ENCODE data around the gene EMB. TPM values are rescaled to one million over a fixed set of nuclear protein-coding genes. Genes with fewer than 3 reads are reported as not detected.
"Not testable (repeated sequence)": the region's sequence is repeated elsewhere in the genome, so short reads cannot be mapped to it uniquely, and the experiment has no call there.

Gene EMB, protein sequence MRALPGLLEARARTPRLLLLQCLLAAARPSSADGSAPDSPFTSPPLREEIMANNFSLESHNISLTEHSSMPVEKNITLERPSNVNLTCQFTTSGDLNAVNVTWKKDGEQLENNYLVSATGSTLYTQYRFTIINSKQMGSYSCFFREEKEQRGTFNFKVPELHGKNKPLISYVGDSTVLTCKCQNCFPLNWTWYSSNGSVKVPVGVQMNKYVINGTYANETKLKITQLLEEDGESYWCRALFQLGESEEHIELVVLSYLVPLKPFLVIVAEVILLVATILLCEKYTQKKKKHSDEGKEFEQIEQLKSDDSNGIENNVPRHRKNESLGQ
- total RNA-seq (1 to 10 TPM in 5 of 6 donors, under 1 TPM in 1; 0.93 to 9.3 (median 4.4) TPM), polyA plus RNA-seq (1 to 10 TPM; 1.1 to 3.5 TPM)

DNA sequence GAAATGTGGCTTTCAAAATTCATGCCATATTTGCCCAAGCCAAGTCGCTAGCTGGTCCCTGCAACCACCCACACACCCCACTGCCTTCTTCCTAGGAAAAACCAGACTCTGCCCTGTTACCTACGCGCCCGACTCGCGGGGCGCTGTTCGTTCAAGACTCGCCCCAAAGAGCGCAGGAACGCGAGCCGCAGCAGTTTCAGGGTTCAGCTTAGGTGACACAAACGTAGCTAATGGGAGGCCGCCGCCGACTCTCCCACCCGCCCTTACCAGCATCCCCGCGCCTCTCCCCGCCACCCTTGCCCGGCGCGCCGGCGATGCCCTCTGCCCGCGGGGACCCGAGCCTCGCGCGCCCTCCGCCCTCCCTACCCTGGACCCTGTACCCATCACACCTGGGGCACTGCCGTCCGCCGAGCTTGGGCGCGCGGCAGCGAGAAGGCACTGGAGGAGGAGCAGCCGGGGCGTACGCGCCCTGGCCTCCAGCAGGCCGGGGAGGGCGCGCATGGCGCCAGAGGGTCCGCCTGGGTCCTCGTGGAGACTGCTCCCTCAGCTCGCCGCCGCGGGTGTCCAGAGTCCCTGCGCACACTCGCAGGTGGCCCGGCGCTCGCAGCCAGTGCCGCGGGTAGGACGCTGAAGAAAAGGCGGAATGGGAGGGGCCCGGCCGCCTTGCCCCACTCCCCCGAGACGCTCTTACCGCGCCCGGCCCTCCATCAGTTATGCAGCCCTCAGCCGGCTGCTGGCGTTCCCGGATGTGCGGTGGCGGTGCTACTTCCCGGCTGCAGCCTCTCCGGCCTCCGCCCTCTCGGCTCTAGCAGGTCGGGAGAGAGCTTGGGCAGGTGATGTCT, at the start of gene EMB:
EMB (minus strand) TSS at position 638 of the 842 bp plus-strand sequence; CDS start at position 501, 137 bp downstream.
- no peaks in the 10 kb centered on the region for H3K27me3 ChIP-seq
- no peaks in the 10 kb centered on the region for H3K9me3 ChIP-seq
- intact Hi-C loops (cut with DNase I), result no loop called here
- peak within 1 kb of the TSS; percentile 12 to 52 (median 22) for H3K4me3 ChIP-seq
- DNase-seq (peak in 5 of 6 donors; percentile 14 to 74 (median 38)), FAIRE-seq (no peak), ATAC-seq (peak; percentile 46 to 92 (median 88))
- H3K36me3 ChIP-seq, result no peaks in the 10 kb centered on the region
- WGBS, 2 donors, result 1% methylated on average over 65 to 80 of the region's 80 CpGs
- H3K4me1 ChIP-seq, result no peaks in the 10 kb centered on the region
- H3K27ac ChIP-seq, result peak within 1 kb of the TSS in 2 of 4 donors; percentile 18 to 30
- TF ChIP-seq, protein P1, sequence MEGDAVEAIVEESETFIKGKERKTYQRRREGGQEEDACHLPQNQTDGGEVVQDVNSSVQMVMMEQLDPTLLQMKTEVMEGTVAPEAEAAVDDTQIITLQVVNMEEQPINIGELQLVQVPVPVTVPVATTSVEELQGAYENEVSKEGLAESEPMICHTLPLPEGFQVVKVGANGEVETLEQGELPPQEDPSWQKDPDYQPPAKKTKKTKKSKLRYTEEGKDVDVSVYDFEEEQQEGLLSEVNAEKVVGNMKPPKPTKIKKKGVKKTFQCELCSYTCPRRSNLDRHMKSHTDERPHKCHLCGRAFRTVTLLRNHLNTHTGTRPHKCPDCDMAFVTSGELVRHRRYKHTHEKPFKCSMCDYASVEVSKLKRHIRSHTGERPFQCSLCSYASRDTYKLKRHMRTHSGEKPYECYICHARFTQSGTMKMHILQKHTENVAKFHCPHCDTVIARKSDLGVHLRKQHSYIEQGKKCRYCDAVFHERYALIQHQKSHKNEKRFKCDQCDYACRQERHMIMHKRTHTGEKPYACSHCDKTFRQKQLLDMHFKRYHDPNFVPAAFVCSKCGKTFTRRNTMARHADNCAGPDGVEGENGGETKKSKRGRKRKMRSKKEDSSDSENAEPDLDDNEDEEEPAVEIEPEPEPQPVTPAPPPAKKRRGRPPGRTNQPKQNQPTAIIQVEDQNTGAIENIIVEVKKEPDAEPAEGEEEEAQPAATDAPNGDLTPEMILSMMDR (IDR thresholded peaks at IDR 0.05), result no peak

DNA sequence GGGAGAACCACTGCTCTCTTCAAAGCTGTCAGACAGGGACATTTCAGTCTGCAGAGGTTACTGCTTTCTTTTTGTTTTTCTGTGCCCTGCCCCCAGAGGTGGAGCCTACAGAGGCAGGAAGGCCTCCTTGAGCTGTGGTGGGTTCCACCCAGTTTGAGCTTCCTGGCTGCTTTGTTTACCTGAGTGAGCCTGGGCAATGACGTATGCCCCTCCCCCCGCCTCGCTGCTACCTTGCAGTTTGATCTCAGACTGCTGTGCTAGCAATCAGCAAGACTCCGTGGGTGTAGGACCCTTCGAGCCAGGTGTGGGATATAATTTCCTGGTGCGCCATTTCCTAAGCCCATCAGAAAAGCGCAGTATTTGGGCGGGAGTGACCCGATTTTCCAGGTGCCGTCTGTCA, 48.4 kb upstream of the EMB start:
- H3K27me3 ChIP-seq; H3K4me3 ChIP-seq; DNase-seq; H3K9me3 ChIP-seq; FAIRE-seq; ATAC-seq; H3K27ac ChIP-seq; H3K36me3 ChIP-seq; intact Hi-C loops (cut with DNase I); H3K4me1 ChIP-seq: not testable (repeated sequence)
- 74 to 84% methylated on average over 10 of the region's 10 CpGs for WGBS, 2 donors

DNA sequence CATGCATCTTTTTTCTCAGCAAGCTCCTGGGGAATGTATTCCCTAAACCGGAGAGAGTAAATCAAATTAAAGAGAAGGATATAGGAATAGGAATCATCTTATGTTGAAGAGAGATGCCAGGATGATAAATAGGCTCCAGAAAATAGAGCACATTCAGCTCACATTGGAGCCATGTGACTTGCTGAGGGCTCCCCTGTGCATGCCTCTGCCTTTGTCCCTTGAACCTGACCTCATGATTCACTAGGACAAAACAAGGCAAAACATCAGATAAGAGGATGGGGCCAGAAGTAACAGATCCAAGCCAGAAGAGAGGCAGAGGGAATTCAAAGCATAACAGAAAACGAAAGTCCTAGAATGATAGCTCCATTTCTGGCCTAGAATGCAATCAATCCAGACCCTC, 37.7 kb upstream of the EMB start:
- H3K36me3 ChIP-seq; ATAC-seq; H3K4me3 ChIP-seq; FAIRE-seq; H3K27ac ChIP-seq; intact Hi-C loops (cut with DNase I); H3K27me3 ChIP-seq; H3K4me1 ChIP-seq; H3K9me3 ChIP-seq; DNase-seq: not testable (repeated sequence)
- WGBS, 2 donors, result 51 to 63% methylated on average over 2 of the region's 2 CpGs

DNA sequence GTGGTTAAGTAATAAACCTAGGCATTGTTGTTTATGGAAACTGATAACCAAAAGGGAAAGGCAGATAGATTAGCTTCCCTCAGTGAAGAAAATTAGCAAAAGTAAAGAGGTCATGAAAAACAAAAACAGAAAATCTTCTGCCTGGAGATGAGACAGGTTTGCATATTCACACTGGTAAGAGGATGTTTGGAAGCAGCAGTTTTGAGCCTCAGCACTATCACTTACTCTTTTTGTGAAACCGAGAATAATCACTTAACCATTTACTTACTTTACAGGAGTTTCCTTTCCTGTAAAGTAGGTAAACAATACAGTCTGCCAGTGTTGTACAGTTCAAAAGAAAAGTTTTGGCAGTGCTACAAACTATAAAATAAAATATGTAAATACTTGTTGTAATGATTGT, 35.5 kb upstream of the EMB start:
- no peak for DNase-seq
- intact Hi-C loops (cut with DNase I), result no loop called here
- Histone ChIP-seq H3K27me3 (no peaks in the 10 kb centered on the region), H3K27ac (no peak overlapping the region), H3K4me3 (no peak overlapping the region), H3K9me3 (no peaks in the 10 kb centered on the region), H3K4me1 (no peaks in the 10 kb centered on the region), H3K36me3 (no peaks in the 10 kb centered on the region)
- 29 to 55% methylated on average over 1 of the region's 1 CpG for WGBS, 2 donors
- ATAC-seq, result no peak
- FAIRE-seq, result no peak
- TF ChIP-seq, protein P1 (IDR thresholded peaks at IDR 0.05), result no peak

DNA sequence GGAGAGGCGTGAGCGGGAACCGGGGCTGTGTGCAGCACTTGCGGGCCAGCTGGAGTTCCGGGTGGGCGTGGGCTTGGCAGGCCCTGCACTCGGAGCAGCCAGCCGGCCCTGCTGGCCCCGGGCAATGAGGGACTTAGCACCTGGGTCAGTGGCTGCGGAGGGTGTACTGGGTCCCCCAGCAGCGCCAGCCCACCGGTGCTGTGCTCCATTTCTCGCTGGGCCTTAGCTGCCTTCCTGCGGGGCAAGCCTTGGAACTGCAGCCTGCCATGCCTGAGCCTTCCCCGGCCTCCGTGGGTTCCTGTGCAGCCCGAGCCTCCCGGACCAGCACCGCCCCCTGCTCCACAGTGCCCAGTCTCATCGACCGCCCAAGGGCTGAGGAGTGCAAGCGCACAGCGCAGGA, 23.9 kb upstream of the EMB start:
- intact Hi-C loops (cut with DNase I); H3K4me1 ChIP-seq; H3K27me3 ChIP-seq; H3K36me3 ChIP-seq; FAIRE-seq; H3K9me3 ChIP-seq; H3K27ac ChIP-seq; H3K4me3 ChIP-seq; ATAC-seq: not testable (repeated sequence)
- WGBS, 2 donors, result 89 to 91% methylated on average over 23 of the region's 23 CpGs
- peak in 2 of 6 donors; percentile 45 to 48 for DNase-seq

DNA sequence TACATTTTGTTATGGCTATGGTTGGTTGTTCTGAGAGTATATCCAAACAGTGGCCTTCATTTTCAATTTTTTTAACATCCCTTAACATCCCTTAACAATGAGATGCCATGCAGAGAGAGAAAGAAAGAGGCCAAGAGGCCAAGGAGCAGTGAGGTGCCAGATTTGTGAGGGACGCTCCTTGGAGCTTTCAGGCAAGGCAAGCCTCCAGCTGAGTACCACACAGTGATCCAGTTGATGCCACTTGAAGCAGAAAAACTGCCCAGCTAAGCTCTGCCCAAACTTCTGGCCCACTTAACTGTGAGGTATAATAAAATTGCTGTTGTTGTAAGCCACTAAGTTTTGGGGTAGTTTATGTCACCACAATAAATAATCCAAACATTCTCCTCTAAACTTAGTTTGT, 22.6 kb upstream of the EMB start:
- DNase-seq, result no peak
- FAIRE-seq, result no peak
- Histone ChIP-seq H3K4me3 (no peak overlapping the region), H3K27ac (no peak overlapping the region), H3K4me1 (no peaks in the 10 kb centered on the region), H3K36me3 (no peaks in the 10 kb centered on the region), H3K9me3 (no peaks in the 10 kb centered on the region), H3K27me3 (no peaks in the 10 kb centered on the region)
- intact Hi-C loops (cut with DNase I), result no loop called here
- ATAC-seq, result no peak
- TF ChIP-seq, protein P1 (IDR thresholded peaks at IDR 0.05), result no peak
- WGBS, 2 donors, result 56 to 64% methylated on average over 1 of the region's 1 CpG

All from pancreas (tissue), 10 donors.